Stimulated activated CD4-positive, alpha-beta T cell treated with anti-CD3 and anti-CD28 coated beads, Interleukin-4, amount 100 ng/mL, for 24 hours (primary cell): ENCODE data around the gene C8A.

Experiments
- DNase-seq: peaks from one replicate; pipeline ENCODE4 v3.0.0-alpha.2; 2020

Gene C8A

GRCh38 chr1:56929492-56929891 lies 74.9 kb downstream of the C8A start:
- DNase-seq: no peak

- DNase-seq: no peak
Measured at GRCh38 chr1:56931211-56931610, 76.6 kb downstream of the C8A start.

- DNase-seq: no peak
Measured at GRCh38 chr1:56931686-56932085, 77.1 kb downstream of the C8A start.

GRCh38 chr1:56933161-56933560 lies 78.6 kb downstream of the C8A start:
- no peak for DNase-seq

- no peak for DNase-seq
Measured at GRCh38 chr1:56933606-56934005, 79.0 kb downstream of the C8A start.

GRCh38 chr1:56934430-56935060 lies 79.9 kb downstream of the C8A start:
- DNase-seq: no peak

- DNase-seq: no peak
Measured at GRCh38 chr1:56938646-56939045, 84.0 kb downstream of the C8A start.

- DNase-seq: no peak
Measured at GRCh38 chr1:56939209-56939608, 84.6 kb downstream of the C8A start.

- DNase-seq: no peak
Measured at GRCh38 chr1:56940039-56940438, 85.4 kb downstream of the C8A start.

- DNase-seq: no peak
Measured at GRCh38 chr1:56948403-56949023, 93.9 kb downstream of the C8A start.

GRCh38 chr1:56952501-56952900 lies 97.9 kb downstream of the C8A start:
- DNase-seq: no peak

GRCh38 chr1:56953386-56953785 lies 98.8 kb downstream of the C8A start:
- no peak for DNase-seq

GRCh38 chr1:56954664-56955063 lies 100.1 kb downstream of the C8A start:
- DNase-seq: no peak

- DNase-seq: no peak
Measured at GRCh38 chr1:56957931-56958330, 103.3 kb downstream of the C8A start.

- no peak for DNase-seq
Measured at GRCh38 chr1:56958526-56958925, 103.9 kb downstream of the C8A start.

- DNase-seq: no peak
Measured at GRCh38 chr1:56961426-56961825, 106.8 kb downstream of the C8A start.

- DNase-seq: no peak
Measured at GRCh38 chr1:56963667-56964066, 109.1 kb downstream of the C8A start.

GRCh38 chr1:56964349-56965017 lies 109.9 kb downstream of the C8A start:
- DNase-seq: no peak

GRCh38 chr1:56965191-56965590 lies 110.6 kb downstream of the C8A start:
- DNase-seq: no peak

GRCh38 chr1:56965916-56966697 lies 111.5 kb downstream of the C8A start, which contains the start of gene C8B:
Gene C8B (minus strand): TSS chr1:56966015. CDS start chr1:56965948, 67 bp downstream.
- DNase-seq: no peak

GRCh38 chr1:56966698-56966999 lies 112.1 kb downstream of the C8A start:
- DNase-seq: no peak

- DNase-seq: no peak
Measured at GRCh38 chr1:56967355-56967754, 112.8 kb downstream of the C8A start.
